ENCODE data around the gene CSRP2. TPM values are rescaled to one million over a fixed set of nuclear protein-coding genes. Genes with fewer than 3 reads are reported as not detected.

CSRP2 gene
- total RNA-seq, 2 experiments from 2014 or later, result 0.63 to 4.3 TPM

Other genes starting within 250 kb of the CSRP2 start
- 24.0 and 27.4 TPM in 2 replicates for gene ZDHHC17, start 114.9 kb downstream of the CSRP2 start, total RNA-seq (2014; rRNA removed; shearing (Covaris generic))
- 32.8 and 34.0 TPM in 2 replicates for gene ZDHHC17, start 114.9 kb downstream of the CSRP2 start, total RNA-seq (2022)
- gene E2F7, start 186.6 kb upstream of the CSRP2 start, total RNA-seq (2014; rRNA removed; shearing (Covaris generic)), result 19.0 and 33.4 TPM in 2 replicates
- 16.7 and 17.1 TPM in 2 replicates for gene E2F7, start 186.6 kb upstream of the CSRP2 start, total RNA-seq (2022)

All from OCI-LY7 (cell line).